Measurements from ENCODE around the gene TUBA3C. TPM values are rescaled to one million over a fixed set of nuclear protein-coding genes. Genes with fewer than 3 reads are reported as not detected.

The TUBA3C gene
- total RNA-seq, 1 donor from 2014 or later, result not detected

DNA sequence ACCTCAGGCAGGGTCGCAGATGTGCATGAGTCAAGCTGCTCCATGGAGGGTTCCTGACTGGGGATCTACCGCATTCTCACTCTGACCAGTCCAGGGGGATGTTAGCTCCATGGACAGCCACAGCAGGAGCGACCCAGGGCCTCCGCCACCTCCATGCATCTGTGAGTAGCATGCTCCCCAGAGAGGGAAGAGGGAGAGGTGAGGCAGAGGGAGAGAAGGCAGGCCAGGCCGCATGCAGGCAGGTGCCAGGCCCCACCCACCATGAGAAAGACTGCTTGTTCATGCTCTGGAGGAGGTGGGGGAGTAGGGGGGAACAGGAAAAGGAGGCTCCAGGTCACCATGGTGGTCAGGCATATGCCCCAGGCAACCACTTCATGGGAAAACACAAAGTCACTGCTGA is 20.3 kb downstream of the TUBA3C start:
- no peak for DNase-seq (ENCODE audit: low spot score)

DNA sequence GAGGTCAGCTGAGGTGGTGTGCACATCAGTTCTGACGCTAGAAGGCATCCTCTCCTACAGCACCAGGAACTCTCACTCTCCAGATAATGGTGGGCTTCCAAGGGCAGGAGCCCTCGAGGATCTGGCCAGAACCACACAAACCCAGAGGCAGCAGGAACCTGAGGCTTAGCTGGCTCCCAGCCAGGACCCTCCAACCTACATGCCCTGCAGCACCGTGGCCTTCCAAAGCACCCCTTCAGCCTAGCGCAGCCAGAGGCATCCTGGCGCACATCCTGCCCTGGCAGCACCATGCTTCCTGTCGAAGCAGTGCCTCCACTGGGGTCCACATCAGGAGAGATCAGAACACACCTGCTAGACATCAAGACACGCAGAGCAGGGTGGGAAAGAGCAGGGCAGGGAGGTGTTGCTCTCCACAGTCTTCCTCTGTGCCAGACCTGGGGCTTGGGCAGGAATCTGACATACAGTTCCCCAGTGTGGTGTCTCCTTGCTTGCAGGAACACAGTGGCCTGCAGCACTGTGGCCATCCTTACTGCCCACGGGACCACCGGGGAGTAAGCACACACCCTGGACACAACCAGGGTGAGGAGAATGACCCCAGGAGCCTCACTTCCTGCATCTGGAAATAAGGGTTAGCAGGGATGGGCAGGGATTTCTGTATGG is 21.7 kb downstream of the TUBA3C start:
- DNase-seq (ENCODE audit: low spot score), result no peak

- DNase-seq (ENCODE audit: low spot score), result no peak
Observed at GRCh38 chr13:19159181-19159580, 22.4 kb downstream of the TUBA3C start.

DNA sequence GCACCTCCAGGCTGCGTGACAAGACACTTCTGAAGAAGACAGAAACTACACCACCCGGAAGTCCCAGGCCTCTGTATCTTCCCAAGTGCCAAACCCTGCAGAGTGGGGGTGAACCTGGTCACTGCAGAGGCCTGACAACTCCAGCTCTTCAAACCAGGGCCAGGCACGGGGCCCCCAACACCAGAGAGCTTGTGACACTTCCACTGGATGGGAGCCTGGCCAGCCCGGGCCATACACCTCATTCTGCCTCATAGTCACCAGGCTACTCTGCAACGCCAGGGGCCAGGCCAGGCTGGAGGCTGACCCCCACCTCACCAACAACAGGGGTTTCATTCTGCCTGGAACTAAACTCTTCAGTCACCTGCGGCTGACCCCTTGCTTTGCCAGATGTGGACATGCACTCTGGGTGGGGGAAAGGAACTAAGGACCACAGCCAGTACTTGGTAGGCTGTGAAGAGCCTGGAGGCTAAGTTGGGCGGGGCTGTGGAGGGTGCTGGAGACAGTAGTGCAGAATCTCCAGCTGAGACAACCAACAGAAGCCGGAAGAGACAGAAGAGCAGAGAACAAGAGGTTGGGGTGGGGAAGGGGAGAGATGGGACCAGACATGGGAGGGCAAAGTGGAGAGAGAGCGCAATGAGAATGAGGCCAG is 23.0 kb downstream of the TUBA3C start:
- DNase-seq (ENCODE audit: low spot score), result no peak

DNA sequence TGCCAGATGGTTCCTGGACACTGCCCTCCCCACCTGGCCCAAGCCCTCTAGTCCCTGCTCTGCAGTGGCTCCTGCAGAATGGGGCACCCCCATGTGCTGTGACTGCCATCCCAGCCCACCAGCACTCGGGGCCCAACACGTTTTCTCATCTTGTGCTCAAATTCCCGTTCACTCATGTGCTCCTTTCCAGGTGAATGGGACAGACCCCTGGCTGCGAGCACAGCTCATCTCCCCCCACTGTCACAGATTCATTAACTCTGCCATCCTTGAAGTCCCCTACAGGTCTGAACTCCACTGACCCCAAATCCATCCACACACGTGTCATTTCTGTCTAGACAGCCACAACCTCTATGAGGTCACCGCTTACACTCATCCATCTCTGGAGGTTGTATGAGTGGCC is 23.6 kb downstream of the TUBA3C start:
- DNase-seq (ENCODE audit: low spot score), result no peak

DNA sequence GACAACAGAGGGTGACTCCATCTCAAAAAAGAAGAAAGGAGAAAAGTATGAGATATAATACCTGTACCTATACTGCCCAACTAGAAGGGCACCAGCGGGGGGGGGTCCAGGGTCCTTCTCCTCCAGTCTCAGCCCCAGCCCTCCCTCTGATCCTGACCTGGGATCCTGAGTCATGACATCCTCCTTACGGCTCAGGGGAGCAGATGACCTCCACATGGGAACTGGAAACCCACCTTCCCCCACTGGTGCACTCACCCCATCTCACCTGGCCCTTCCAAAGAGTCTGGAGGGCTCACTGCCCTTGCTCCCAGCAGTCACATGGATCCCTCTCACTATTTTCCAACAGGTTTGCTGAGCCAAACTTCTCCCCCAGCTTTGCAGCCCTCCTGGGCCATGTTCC is 24.2 kb downstream of the TUBA3C start:
- DNase-seq (ENCODE audit: low spot score), result no peak

GRCh38 chr13:19156013-19156825 is 25.4 kb downstream of the TUBA3C start:
- no peak for DNase-seq (ENCODE audit: low spot score)

DNA sequence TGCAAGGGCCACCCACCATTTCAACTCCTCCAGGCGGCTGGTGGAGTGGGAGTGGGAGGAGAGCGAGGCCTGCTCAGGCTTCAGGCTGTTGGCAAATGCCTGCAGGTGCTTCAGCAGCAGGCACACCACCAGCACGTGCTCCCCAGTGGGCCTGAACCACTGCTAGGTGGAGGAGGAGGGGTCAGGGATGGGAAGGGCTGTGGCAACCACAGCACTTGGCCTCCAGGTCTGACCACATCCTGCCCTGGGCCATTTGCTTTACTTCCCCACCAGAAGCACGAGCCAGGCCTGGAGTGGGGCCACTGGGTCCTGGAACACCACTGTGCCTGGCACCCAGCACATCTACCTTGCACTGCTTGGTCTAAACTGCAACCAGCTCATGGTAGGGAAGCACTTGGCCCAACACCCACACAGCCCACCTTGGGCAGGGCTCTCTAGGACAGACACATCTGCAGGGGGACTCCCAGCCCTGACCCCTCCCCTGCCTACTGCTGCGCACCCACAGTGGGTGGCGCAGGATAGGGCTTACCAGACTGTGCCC is 26.2 kb downstream of the TUBA3C start:
- DNase-seq (ENCODE audit: low spot score), result no peak

DNA sequence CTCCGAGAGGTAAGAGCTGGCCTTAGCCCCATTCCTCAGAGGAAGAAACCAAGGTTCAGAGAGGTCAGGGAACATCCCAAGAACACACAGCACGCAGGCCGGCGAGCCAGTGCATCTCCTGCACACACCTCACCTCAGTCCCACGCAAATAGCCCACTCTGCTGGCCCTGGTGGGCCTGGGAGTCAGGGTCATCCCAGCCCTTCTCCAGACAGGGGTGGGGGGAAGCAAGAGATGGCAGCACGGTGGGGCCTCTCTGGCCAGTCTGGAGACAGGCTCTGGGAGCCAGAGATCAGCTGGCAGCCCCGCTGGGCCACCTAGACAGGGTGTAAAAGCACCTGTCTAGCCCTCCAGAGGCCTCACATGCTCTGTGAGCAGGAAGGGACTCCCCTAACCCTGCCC is 26.8 kb downstream of the TUBA3C start:
- DNase-seq (ENCODE audit: low spot score), result no peak

GRCh38 chr13:19153782-19154450 is 27.7 kb downstream of the TUBA3C start:
- no peak for DNase-seq (ENCODE audit: low spot score)

DNA sequence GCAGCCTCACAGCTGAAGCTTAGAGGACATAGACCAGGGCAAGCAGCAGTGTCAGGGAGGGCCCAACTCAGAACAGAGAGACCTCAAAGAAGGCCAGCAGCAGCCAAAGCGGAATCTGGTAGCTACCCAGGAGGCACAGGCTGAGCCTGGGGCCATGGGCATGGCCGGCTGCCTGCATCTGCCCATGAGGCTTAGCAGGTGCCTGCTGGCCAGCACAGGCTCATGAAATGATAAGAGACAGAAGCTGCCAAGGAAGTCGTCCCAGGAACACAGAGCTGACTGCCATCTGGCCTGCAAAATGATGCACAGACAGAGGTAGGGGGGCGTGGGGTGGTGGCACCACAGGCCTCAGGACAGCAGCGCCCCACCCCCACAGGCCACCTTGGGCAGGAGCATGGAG is 29.2 kb downstream of the TUBA3C start:
- no peak for DNase-seq (ENCODE audit: low spot score)

DNA sequence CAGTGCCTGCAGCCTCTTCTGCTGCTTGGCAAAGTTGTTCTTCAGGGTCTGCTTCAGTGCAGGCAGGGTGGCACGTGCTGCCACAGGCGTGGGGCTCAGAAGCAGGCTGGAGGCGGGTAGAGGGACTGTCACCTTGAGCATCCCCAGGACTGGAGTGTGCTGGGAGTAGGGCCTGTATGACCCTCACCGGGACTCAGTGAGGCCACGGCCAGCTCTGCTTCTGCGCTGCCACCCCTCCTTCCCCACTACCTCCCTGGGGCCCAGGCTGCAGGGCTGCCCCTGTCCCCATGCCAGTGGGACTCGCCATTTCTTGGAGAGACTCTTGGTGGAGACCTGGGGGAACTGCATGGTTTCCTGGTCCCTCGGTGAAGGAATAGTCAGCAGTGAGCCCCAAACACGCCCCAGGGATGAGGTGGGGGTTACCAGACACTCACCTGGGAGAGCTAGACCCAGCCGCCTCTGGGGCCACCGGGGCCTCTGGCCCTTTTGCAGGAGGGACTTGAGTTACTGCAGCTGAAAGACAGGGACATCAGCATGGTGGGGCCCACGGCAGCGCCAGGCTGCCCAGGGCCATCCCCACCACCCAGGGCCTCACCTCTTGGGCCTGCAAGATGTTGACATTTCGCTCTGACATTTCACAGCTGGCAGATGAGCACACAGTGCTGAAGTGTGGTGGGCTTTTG is 29.9 kb downstream of the TUBA3C start:
- no peak for DNase-seq (ENCODE audit: low spot score)

- peak; percentile 34 for DNase-seq (ENCODE audit: low spot score)
Observed at GRCh38 chr13:19150712-19151228, 30.9 kb downstream of the TUBA3C start.

DNA sequence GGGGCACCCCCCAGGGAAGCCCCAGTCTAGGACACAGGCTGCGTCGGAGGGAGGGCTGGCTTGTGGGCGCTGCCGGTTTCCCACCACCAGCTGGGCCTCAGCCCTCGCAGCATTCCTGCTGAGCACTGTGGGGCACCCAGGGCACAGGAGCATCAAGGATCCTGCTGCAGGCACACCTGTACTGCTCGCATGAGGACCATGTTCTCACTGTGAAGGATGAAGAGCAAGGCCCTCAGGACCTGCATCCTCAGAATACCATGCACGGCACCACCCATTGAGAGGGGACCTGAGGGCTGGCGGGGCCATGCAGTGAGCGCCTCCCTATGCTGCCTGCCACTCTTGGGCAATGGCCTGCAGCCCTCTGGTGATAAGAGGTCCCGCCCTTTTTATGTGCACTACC is 31.4 kb downstream of the TUBA3C start:
- no peak for DNase-seq (ENCODE audit: low spot score)

- DNase-seq (ENCODE audit: low spot score), result no peak
Observed at GRCh38 chr13:19148561-19148960, 33.1 kb downstream of the TUBA3C start.
